ENCODE measurements around the gene PLB1.

- TF ChIP-seq, protein P1, sequence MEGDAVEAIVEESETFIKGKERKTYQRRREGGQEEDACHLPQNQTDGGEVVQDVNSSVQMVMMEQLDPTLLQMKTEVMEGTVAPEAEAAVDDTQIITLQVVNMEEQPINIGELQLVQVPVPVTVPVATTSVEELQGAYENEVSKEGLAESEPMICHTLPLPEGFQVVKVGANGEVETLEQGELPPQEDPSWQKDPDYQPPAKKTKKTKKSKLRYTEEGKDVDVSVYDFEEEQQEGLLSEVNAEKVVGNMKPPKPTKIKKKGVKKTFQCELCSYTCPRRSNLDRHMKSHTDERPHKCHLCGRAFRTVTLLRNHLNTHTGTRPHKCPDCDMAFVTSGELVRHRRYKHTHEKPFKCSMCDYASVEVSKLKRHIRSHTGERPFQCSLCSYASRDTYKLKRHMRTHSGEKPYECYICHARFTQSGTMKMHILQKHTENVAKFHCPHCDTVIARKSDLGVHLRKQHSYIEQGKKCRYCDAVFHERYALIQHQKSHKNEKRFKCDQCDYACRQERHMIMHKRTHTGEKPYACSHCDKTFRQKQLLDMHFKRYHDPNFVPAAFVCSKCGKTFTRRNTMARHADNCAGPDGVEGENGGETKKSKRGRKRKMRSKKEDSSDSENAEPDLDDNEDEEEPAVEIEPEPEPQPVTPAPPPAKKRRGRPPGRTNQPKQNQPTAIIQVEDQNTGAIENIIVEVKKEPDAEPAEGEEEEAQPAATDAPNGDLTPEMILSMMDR (IDR thresholded peaks at IDR 0.05; ENCODE audit: poor library complexity, severe bottlenecking): no peak
- TF ChIP-seq TAF1 (IDR thresholded peaks at IDR 0.05; ENCODE audit: low read depth) (no peak), POLR2AphosphoS5 (IDR thresholded peaks at IDR 0.05) (no peak), REST (IDR thresholded peaks at IDR 0.05; ENCODE audit: borderline replicate concordance) (no peak), RAD21 (conservative IDR thresholded peaks at IDR 0.05) (no peak), EZH2 (IDR thresholded peaks at IDR 0.05; ENCODE audit: borderline replicate concordance, insufficient read depth, low read length, poor library complexity, severe bottlenecking) (no peak), MXI1 (conservative IDR thresholded peaks at IDR 0.05; ENCODE audit: poor library complexity, severe bottlenecking) (no peak), EP300 (conservative IDR thresholded peaks at IDR 0.05; ENCODE audit: poor library complexity, severe bottlenecking) (no peak), SMC3 (conservative IDR thresholded peaks at IDR 0.05; ENCODE audit: poor library complexity) (no peak)
Observed at GRCh38 chr2:28544036-28544346, 48.1 kb downstream of the PLB1 start.

Measured in neural cell (in vitro differentiated cells).